Fibroblast of villous mesenchyme (primary cell): ENCODE measurements around the gene ADAMTSL4. TPM values are rescaled to one million over a fixed set of nuclear protein-coding genes. Genes with fewer than 3 reads are reported as not detected.
A peak's percentile ranks its signal among the peaks of the same experiment; 100 is the strongest.

Experiments
- DNase-seq: peaks from one replicate; pipeline ENCODE4 v3.0.0-alpha.2; 2010; ENCODE audit warnings: low read depth
- H3K4me3 ChIP-seq: 2 replicates; pipeline ENCODE4 v1.5.1; 2011; ENCODE audit warnings: low read depth, mild to moderate bottlenecking, low read length
- total RNA-seq: library from RNA; depleted of rRNA; stranded (reverse); fragments of >200 nt; gene quantifications from 2 replicates; pipeline ENCODE4 v1.2.3, GENCODE V29; 2012
- TF ChIP-seq, protein P1 (sequence below): IDR thresholded peaks from 2 replicates; pipeline ENCODE4 v1.5.1; 2012; ENCODE audit warnings: low read depth, mild to moderate bottlenecking, low read length; ENCODE audit not compliant: insufficient read depth

Gene ADAMTSL4
- total RNA-seq, 1 donor: 8.6 TPM

DNA sequence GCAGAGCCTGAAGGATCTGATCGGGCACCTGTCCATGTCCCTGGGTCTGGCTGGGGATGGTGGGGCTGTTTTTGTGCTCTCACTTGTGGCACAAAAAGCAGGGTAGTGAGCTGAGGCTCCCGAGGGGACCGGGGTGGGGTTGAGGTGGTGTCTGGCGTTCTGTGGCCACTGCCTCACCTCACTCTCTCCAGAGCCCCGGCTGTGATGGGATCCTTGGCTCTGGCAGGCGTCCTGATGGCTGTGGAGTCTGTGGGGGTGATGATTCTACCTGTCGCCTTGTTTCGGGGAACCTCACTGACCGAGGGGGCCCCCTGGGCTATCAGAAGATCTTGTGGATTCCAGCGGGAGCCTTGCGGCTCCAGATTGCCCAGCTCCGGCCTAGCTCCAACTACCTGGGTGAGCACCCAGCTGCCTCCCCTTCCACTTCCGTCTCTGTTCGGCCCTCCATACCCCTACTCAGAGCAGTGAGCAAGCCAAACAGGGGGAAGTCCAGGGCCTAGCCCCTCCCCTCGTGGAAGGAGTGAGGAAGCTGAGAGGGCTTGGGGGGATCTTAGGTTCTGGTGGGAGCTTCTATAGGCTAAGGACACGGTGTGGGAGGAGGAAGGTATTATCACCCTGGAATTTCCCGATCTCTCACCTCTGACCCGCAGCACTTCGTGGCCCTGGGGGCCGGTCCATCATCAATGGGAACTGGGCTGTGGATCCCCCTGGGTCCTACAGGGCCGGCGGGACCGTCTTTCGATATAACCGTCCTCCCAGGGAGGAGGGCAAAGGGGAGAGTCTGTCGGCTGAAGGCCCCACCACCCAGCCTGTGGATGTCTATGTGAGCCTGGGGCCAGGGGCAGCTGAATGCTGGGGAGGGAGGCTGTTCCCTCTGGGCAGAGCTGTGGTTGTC lies 7.0 kb downstream of the ADAMTSL4 start:
- TF ChIP-seq, protein P1, sequence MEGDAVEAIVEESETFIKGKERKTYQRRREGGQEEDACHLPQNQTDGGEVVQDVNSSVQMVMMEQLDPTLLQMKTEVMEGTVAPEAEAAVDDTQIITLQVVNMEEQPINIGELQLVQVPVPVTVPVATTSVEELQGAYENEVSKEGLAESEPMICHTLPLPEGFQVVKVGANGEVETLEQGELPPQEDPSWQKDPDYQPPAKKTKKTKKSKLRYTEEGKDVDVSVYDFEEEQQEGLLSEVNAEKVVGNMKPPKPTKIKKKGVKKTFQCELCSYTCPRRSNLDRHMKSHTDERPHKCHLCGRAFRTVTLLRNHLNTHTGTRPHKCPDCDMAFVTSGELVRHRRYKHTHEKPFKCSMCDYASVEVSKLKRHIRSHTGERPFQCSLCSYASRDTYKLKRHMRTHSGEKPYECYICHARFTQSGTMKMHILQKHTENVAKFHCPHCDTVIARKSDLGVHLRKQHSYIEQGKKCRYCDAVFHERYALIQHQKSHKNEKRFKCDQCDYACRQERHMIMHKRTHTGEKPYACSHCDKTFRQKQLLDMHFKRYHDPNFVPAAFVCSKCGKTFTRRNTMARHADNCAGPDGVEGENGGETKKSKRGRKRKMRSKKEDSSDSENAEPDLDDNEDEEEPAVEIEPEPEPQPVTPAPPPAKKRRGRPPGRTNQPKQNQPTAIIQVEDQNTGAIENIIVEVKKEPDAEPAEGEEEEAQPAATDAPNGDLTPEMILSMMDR: no peak
- no peak for DNase-seq

DNA sequence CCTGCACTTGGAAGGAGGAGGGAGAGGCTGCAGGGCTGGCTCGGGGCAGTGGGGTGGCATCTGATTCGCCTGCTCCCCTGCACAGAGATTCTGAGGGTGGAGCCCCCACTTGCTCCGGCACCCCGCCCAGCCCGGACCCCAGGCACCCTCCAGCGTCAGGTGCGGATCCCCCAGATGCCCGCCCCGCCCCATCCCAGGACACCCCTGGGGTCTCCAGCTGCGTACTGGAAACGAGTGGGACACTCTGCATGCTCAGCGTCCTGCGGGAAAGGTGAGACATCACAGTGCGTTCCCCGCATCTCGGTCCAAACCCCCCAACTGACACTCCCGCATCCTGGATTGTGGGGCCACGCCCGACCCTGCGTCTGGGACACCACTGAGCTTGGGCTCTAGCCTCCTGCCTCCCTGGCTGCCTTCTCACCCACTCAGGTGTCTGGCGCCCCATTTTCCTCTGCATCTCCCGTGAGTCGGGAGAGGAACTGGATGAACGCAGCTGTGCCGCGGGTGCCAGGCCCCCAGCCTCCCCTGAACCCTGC lies 7.9 kb downstream of the ADAMTSL4 start:
- DNase-seq: no peak
- H3K4me3 ChIP-seq: no peak overlapping the region
- TF ChIP-seq, protein P1: no peak

More for the DNA sequence above, 7.0 kb downstream of the ADAMTSL4 start:
- no peak overlapping the region for H3K4me3 ChIP-seq

DNA sequence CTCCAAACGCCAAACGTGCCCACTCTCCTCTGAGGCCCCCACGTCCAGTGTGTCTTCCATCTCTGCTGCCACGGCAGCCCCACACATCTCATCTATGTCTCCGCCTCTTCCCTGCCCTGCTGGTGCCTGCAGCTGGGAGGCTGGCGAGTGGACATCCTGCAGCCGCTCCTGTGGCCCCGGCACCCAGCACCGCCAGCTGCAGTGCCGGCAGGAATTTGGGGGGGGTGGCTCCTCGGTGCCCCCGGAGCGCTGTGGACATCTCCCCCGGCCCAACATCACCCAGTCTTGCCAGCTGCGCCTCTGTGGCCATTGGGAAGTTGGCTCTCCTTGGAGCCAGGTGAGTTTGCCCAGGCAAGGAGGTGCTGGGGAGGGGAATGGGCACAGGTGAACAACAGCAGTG lies 8.6 kb downstream of the ADAMTSL4 start:
- H3K4me3 ChIP-seq: no peak overlapping the region
- TF ChIP-seq, protein P1: no peak
- DNase-seq: no peak

DNA sequence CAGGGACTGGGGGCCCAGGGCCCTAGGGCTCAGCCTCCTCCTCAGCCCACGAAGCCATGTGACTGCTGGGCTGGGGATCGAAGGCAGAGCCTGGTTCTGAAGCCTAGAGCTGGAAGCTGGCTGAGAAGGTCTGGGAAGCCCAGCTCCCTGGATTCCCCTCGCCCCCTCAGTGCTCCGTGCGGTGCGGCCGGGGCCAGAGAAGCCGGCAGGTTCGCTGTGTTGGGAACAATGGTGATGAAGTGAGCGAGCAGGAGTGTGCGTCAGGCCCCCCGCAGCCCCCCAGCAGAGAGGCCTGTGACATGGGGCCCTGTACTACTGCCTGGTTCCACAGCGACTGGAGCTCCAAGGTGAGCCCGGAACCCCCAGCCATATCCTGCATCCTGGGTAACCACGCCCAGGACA lies 9.1 kb downstream of the ADAMTSL4 start:
- H3K4me3 ChIP-seq: peak overlapping the region; percentile 32
- DNase-seq: no peak
- TF ChIP-seq, protein P1: no peak

DNA sequence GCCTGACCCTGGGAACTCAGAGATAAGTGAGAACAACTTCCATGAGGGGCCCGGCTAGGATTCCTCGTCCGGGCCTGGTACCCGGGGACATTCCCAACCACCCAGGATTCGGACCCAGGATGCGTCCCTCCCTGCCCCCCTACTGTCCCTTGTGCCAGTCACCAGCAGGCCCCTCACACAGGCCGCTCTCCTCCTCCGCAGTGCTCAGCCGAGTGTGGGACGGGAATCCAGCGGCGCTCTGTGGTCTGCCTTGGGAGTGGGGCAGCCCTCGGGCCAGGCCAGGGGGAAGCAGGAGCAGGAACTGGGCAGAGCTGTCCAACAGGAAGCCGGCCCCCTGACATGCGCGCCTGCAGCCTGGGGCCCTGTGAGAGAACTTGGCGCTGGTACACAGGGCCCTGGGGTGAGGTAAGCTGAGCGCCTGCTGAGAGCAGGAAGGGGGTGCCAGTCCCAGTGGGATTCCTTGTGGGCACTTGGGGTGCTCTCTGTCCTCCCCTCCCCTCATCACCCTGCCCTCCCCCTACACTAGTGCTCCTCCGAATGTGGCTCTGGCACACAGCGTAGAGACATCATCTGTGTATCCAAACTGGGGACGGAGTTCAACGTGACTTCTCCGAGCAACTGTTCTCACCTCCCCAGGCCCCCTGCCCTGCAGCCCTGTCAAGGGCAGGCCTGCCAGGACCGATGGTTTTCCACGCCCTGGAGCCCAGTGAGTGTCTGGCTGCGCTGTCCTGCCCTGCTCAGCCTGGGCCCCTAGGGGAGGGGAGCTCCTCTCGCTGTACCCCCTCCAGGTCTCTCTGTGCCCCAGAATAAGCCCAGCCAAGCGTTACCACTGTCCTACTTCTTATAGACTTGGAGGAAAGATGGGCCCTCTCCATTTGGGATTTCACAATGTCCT lies 9.8 kb downstream of the ADAMTSL4 start:
- TF ChIP-seq, protein P1: no peak
- DNase-seq: peak; percentile 51
- peak overlapping the region; percentile 32 for H3K4me3 ChIP-seq

DNA sequence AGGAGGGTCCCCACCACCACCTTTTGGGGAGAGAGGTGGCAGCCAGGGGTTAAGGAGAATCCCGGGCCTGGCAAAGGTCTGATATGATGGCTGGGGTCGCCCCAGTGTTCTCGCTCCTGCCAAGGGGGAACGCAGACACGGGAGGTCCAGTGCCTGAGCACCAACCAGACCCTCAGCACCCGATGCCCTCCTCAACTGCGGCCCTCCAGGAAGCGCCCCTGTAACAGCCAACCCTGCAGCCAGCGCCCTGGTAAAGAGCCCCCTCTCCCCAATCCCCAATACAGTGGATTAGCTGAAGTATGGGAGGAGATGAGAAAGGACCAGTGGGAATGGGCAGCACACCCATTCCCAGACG lies 10.4 kb downstream of the ADAMTSL4 start:
- no peak for DNase-seq
- no peak overlapping the region for H3K4me3 ChIP-seq
- TF ChIP-seq, protein P1: no peak
